ENCODE results near the gene DYNC1I1. TPM values are rescaled to one million over a fixed set of nuclear protein-coding genes. Genes with fewer than 3 reads are reported as not detected.

DYNC1I1 gene
- total and polyA plus RNA-seq, 2 of the 13 experiments (the other 11 are each of a cell fraction or from before 2014, with no cell fraction given) = not detected

DNA sequence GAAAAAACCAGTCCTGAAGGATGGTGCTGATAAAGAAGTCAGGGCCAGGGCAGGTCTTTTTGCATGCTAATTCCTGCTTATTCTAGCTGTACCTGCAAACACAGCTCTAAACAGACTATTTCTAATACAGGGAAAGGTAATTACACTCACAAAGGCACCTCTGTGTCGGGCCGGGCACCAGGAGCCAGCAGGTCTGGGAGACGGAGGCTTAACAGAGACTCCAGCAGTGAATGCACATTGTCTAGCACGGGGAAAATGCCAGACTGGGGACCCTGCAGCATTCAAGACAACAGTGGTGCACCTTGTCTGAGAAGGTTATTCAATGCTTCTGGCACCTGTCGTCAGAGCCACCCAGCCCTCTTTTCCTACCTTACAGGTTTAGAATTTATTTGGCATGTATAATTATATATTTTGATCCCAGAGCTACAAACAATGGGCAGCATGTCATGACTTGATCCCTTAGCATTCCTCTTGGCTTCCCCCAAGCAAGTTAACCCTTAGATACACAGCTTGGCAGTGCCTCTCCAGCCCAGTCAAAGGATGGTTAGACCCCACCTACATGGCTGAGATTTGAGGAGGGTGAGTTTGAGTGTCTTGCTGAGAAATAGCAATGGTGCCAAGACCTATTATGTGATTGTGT lies 364.4 kb downstream of the DYNC1I1 start:
- intact Hi-C loops (cut with micrococcal nuclease; ENCODE audit: unreplicated experiment) (no loop called here), in situ Hi-C loops (cut with HindIII; ENCODE audit: extremely low pct_ligation_motif_present, low pct_unique_long_range_greater_than_20kb) (no loop called here)
- Histone ChIP-seq H3K4me1 (ENCODE audit: insufficient read depth, low read length) (no peaks in the 10 kb centered on the region), H2AFZ (ENCODE audit: low read length) (no peak overlapping the region), H3K27me3 (ENCODE audit: control insufficient read depth in 1 of 2, insufficient read depth in 2 of 2, low read length in 2 of 2) (no peaks in the 10 kb centered on the region), H3K9me3 (ENCODE audit: low read length) (no peaks in the 10 kb centered on the region), H3K9ac (ENCODE audit: insufficient read depth, low read depth, low read length) (no peak overlapping the region), H4K20me1 (ENCODE audit: insufficient read depth, low read length) (no peaks in the 10 kb centered on the region), H3K4me2 (ENCODE audit: low read depth, low read length) (no peak overlapping the region), H3K27ac (ENCODE audit: extremely low read length, insufficient read depth, low read length) (no peak overlapping the region), H3K79me2 (ENCODE audit: insufficient read depth, low read length) (no peaks in the 10 kb centered on the region), H3K4me3 (replicated peaks in 1 of 3; ENCODE audit: insufficient read depth in 1 of 3, low read depth in 2 of 3, low read length in 3 of 3) (no peak overlapping the region), H3K36me3 (replicated peaks in 1 of 2; ENCODE audit: control insufficient read depth in 1 of 2, insufficient read depth in 2 of 2, low read length in 2 of 2) (peaks cover 9 to 38% of the 10 kb centered on the region in 2 experiments; a peak in 4 of 5 replicates)
- DNase-seq (ENCODE audit: low spot score) (no peak), FAIRE-seq (no peak), ATAC-seq (no peak)
- ChIA-PET CTCF (ENCODE audit: low intra/inter-chr PET ratio, low total read pairs) (no interaction called here), POLR2A (no interaction called here)
- BruUV-seq (replicated peaks) = no TSS peak
- TF ChIP-seq ZNF17 (CRISPR knock-in tag; IDR thresholded peaks at IDR 0.05) (no peak), ZNF775 (CRISPR knock-in tag; IDR thresholded peaks at IDR 0.05; ENCODE audit: borderline replicate concordance) (no peak), ZNF282 (IDR thresholded peaks at IDR 0.05; ENCODE audit: partially characterized antibody) (no peak), SMYD3 (CRISPR knock-in tag; IDR thresholded peaks at IDR 0.05) (no peak)
- TF ChIP-seq, protein P1, sequence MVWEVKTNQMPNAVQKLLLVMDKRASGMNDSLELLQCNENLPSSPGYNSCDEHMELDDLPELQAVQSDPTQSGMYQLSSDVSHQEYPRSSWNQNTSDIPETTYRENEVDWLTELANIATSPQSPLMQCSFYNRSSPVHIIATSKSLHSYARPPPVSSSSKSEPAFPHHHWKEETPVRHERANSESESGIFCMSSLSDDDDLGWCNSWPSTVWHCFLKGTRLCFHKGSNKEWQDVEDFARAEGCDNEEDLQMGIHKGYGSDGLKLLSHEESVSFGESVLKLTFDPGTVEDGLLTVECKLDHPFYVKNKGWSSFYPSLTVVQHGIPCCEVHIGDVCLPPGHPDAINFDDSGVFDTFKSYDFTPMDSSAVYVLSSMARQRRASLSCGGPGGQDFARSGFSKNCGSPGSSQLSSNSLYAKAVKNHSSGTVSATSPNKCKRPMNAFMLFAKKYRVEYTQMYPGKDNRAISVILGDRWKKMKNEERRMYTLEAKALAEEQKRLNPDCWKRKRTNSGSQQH (CRISPR knock-in tag; IDR thresholded peaks at IDR 0.05; ENCODE audit: low read depth) = no peak
- WGBS (ENCODE audit: low lambda C conversion rate) = 92% methylated on average over 5 of the region's 5 CpGs

DNA sequence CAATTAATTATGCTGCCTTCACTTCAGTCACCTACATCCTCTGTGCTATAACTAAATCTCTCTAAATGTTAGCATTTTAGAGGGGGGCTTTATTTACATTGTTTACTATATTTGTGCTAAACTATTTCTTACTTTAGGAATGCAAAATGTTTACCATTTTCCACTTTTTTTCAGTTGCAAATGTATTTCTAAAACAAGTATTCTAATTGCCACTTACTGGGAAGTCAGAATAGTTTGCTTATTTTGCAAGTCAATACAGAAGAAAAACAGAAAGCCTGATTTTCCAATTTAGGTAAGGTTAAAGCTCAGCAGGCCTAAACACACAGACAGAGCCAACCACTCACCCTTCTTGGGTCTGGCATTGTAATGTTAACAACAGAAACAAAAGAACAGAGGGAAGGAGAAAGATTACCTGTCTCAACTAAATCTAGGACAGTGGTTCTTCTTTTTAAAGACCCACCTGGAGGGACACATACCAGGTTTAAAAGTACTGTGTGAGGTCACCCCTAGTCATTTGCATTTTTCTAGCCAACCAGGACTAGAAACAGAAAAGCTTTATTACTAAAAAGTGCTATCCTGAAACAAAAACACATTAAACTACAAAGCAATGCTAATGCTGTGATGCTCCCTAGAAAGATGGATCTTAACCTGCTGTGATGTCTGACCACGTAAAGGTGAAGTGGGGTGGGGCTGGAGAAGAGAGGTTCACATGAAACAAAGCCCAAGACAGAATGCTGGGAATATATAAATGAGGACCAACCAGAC lies 371.3 kb downstream of the DYNC1I1 start:
- H3K36me3 ChIP-seq (replicated peaks in 1 of 2; ENCODE audit: control insufficient read depth in 1 of 2, insufficient read depth in 2 of 2, low read length in 2 of 2) = peaks cover 9 to 51% of the 10 kb centered on the region in 2 experiments
- H4K20me1 ChIP-seq (ENCODE audit: insufficient read depth, low read length) = no peaks in the 10 kb centered on the region
- intact Hi-C loops (cut with micrococcal nuclease; ENCODE audit: unreplicated experiment) = no loop called here
- ChIA-PET CTCF (ENCODE audit: low intra/inter-chr PET ratio, low total read pairs) (no interaction called here), POLR2A (no interaction called here)
- no peaks in the 10 kb centered on the region for H3K27me3 ChIP-seq (ENCODE audit: control insufficient read depth in 1 of 2, insufficient read depth in 2 of 2, low read length in 2 of 2)
- no peaks in the 10 kb centered on the region for H3K9me3 ChIP-seq (ENCODE audit: low read length)
- WGBS (ENCODE audit: low lambda C conversion rate) = 92% methylated on average over 1 of the region's 1 CpG
- BruUV-seq (replicated peaks) = no TSS peak
- no peak overlapping the region for H3K27ac ChIP-seq (ENCODE audit: extremely low read length, insufficient read depth, low read length)
- no peak overlapping the region for H3K4me2 ChIP-seq (ENCODE audit: low read depth, low read length)
- H2AFZ ChIP-seq (ENCODE audit: low read length) = no peak overlapping the region
- FAIRE-seq (no peak), DNase-seq (ENCODE audit: low spot score) (no peak), ATAC-seq (no peak)
- in situ Hi-C loops (cut with HindIII; ENCODE audit: extremely low pct_ligation_motif_present, low pct_unique_long_range_greater_than_20kb) = no loop called here
- no peaks in the 10 kb centered on the region for H3K79me2 ChIP-seq (ENCODE audit: insufficient read depth, low read length)
- H3K9ac ChIP-seq (ENCODE audit: insufficient read depth, low read depth, low read length) = no peak overlapping the region
- no peak overlapping the region for H3K4me3 ChIP-seq (replicated peaks in 1 of 3; ENCODE audit: insufficient read depth in 1 of 3, low read depth in 2 of 3, low read length in 3 of 3)
- no peaks in the 10 kb centered on the region for H3K4me1 ChIP-seq (ENCODE audit: insufficient read depth, low read length)
- TF ChIP-seq ZSCAN30 (CRISPR knock-in tag; IDR thresholded peaks at IDR 0.05) (no peak), REL (CRISPR knock-in tag; conservative IDR thresholded peaks at IDR 0.05) (no peak)
- TF ChIP-seq, protein P2, sequence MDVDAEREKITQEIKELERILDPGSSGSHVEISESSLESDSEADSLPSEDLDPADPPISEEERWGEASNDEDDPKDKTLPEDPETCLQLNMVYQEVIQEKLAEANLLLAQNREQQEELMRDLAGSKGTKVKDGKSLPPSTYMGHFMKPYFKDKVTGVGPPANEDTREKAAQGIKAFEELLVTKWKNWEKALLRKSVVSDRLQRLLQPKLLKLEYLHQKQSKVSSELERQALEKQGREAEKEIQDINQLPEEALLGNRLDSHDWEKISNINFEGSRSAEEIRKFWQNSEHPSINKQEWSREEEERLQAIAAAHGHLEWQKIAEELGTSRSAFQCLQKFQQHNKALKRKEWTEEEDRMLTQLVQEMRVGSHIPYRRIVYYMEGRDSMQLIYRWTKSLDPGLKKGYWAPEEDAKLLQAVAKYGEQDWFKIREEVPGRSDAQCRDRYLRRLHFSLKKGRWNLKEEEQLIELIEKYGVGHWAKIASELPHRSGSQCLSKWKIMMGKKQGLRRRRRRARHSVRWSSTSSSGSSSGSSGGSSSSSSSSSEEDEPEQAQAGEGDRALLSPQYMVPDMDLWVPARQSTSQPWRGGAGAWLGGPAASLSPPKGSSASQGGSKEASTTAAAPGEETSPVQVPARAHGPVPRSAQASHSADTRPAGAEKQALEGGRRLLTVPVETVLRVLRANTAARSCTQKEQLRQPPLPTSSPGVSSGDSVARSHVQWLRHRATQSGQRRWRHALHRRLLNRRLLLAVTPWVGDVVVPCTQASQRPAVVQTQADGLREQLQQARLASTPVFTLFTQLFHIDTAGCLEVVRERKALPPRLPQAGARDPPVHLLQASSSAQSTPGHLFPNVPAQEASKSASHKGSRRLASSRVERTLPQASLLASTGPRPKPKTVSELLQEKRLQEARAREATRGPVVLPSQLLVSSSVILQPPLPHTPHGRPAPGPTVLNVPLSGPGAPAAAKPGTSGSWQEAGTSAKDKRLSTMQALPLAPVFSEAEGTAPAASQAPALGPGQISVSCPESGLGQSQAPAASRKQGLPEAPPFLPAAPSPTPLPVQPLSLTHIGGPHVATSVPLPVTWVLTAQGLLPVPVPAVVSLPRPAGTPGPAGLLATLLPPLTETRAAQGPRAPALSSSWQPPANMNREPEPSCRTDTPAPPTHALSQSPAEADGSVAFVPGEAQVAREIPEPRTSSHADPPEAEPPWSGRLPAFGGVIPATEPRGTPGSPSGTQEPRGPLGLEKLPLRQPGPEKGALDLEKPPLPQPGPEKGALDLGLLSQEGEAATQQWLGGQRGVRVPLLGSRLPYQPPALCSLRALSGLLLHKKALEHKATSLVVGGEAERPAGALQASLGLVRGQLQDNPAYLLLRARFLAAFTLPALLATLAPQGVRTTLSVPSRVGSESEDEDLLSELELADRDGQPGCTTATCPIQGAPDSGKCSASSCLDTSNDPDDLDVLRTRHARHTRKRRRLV (CRISPR knock-in tag; IDR thresholded peaks at IDR 0.05) = no peak

Measured in HepG2 (cell line).